ENCODE measurements around the gene CSTB.
A peak's percentile ranks its signal among the peaks of the same experiment; 100 is the strongest.

Gene CSTB

GRCh38 chr21:43793243-43793642, 17.1 kb upstream of the CSTB start:
- DNase-seq (ENCODE audit: low read depth in 1 of 2, low spot score in 1 of 2): no peak

- no peak for DNase-seq (ENCODE audit: low read depth in 1 of 2, low spot score in 1 of 2)
These were observed 16.3 kb upstream of the CSTB start for GRCh38 chr21:43792406-43792805.

GRCh38 chr21:43790010-43790524, 14.0 kb upstream of the CSTB start:
- DNase-seq (ENCODE audit: low read depth in 1 of 2, low spot score in 1 of 2): no peak

- DNase-seq (ENCODE audit: low read depth in 1 of 2, low spot score in 1 of 2): peak; percentile 90 to 94
These were observed 13.3 kb upstream of the CSTB start, which contains the start of gene RRP1 for GRCh38 chr21:43789276-43790009. TSS of gene RRP1 (plus strand) at chr21:43789577. CDS start at chr21:43789630, 53 bp downstream.

- DNase-seq (ENCODE audit: low read depth in 1 of 2, low spot score in 1 of 2): no peak
These were observed 10.8 kb upstream of the CSTB start for GRCh38 chr21:43786807-43787440.

GRCh38 chr21:43786300-43786806, 10.2 kb upstream of the CSTB start:
- DNase-seq (ENCODE audit: low read depth in 1 of 2, low spot score in 1 of 2): no peak

- DNase-seq (ENCODE audit: low read depth in 1 of 2, low spot score in 1 of 2): no peak
These were observed 9.0 kb upstream of the CSTB start for GRCh38 chr21:43785134-43785533.

- DNase-seq (ENCODE audit: low read depth in 1 of 2, low spot score in 1 of 2): no peak
These were observed 7.1 kb upstream of the CSTB start for GRCh38 chr21:43783098-43783700.

- DNase-seq (ENCODE audit: low read depth in 1 of 2, low spot score in 1 of 2): no peak
These were observed 6.5 kb upstream of the CSTB start for GRCh38 chr21:43782431-43783097.

GRCh38 chr21:43781846-43782245, 5.7 kb upstream of the CSTB start:
- DNase-seq (ENCODE audit: low read depth in 1 of 2, low spot score in 1 of 2): no peak

- DNase-seq (ENCODE audit: low read depth in 1 of 2, low spot score in 1 of 2): no peak
These were observed 3.6 kb upstream of the CSTB start for GRCh38 chr21:43779660-43780059.

GRCh38 chr21:43778469-43779335, 2.6 kb upstream of the CSTB start:
- DNase-seq (ENCODE audit: low read depth in 1 of 2, low spot score in 1 of 2): no peak

- DNase-seq (ENCODE audit: low read depth in 1 of 2, low spot score in 1 of 2): no peak
These were observed 1.8 kb upstream of the CSTB start for GRCh38 chr21:43777953-43778352.

- DNase-seq (ENCODE audit: low read depth in 1 of 2, low spot score in 1 of 2): no peak
These were observed 918 bp downstream of the CSTB start for GRCh38 chr21:43775190-43775589.

- DNase-seq (ENCODE audit: low read depth in 1 of 2, low spot score in 1 of 2): no peak
These were observed 1.9 kb downstream of the CSTB start for GRCh38 chr21:43774163-43774562.

- DNase-seq (ENCODE audit: low read depth in 1 of 2, low spot score in 1 of 2): no peak
These were observed 3.7 kb downstream of the CSTB start for GRCh38 chr21:43772425-43772821.

GRCh38 chr21:43771698-43772424, 4.2 kb downstream of the CSTB start:
- DNase-seq (ENCODE audit: low read depth in 1 of 2, low spot score in 1 of 2): no peak

- DNase-seq (ENCODE audit: low read depth in 1 of 2, low spot score in 1 of 2): no peak
These were observed 4.9 kb downstream of the CSTB start for GRCh38 chr21:43771199-43771675.

GRCh38 chr21:43770066-43770655, 5.9 kb downstream of the CSTB start:
- no peak for DNase-seq (ENCODE audit: low read depth in 1 of 2, low spot score in 1 of 2)
